ENCODE data around the gene TMEM132C.

The TMEM132C gene

DNA sequence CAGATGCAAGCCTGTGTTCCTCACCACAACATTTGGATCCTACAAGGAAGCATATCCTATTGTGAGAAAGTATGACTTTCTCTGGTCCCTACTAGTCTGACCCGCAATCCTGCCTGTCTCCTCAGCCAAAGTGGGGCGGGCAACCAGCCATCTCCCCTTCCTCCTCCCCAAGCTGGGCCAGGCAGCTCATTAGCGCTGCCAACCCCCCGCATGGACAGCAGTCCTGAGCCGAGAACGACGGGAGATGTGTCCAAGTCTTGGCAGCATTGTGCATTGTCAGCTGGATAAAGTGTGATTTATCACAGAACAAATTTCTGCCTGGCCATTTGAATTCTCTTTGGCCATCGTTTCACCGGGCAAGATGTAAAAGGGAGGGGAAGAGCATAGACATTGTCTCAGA lies 417.4 kb downstream of the TMEM132C start:
- Histone ChIP-seq H3F3A (ENCODE audit: insufficient read depth) (no peaks in the 10 kb centered on the region), H3K27ac (ENCODE audit: low read depth, low read length) (no peak overlapping the region), H3K9me3 (ENCODE audit: insufficient read depth, low read length) (no peaks in the 10 kb centered on the region), H3K79me2 (ENCODE audit: insufficient read depth, low read length) (no peaks in the 10 kb centered on the region), H3K9ac (ENCODE audit: low read length) (no peak overlapping the region), H3K9me2 (replicated peaks; ENCODE audit: insufficient read depth, low read length) (no peaks in the 10 kb centered on the region), H2AFZ (ENCODE audit: low read depth, low read length, severe bottlenecking) (no peak overlapping the region), H4K20me1 (ENCODE audit: low read depth, low read length) (no peaks in the 10 kb centered on the region), H3K36me3 (ENCODE audit: low read length) (no peaks in the 10 kb centered on the region), H3K4me3 (ENCODE audit: insufficient read depth, low read length, poor library complexity, severe bottlenecking) (no peak overlapping the region), H3K4me2 (ENCODE audit: low read depth, low read length, poor library complexity, severe bottlenecking) (no peak overlapping the region), H3K27me3 (ENCODE audit: low read length) (no peaks in the 10 kb centered on the region)
- TF ChIP-seq EZH2phosphoT487 (conservative IDR thresholded peaks at IDR 0.05; ENCODE audit: low read length): no peak
- TF ChIP-seq, protein P1, sequence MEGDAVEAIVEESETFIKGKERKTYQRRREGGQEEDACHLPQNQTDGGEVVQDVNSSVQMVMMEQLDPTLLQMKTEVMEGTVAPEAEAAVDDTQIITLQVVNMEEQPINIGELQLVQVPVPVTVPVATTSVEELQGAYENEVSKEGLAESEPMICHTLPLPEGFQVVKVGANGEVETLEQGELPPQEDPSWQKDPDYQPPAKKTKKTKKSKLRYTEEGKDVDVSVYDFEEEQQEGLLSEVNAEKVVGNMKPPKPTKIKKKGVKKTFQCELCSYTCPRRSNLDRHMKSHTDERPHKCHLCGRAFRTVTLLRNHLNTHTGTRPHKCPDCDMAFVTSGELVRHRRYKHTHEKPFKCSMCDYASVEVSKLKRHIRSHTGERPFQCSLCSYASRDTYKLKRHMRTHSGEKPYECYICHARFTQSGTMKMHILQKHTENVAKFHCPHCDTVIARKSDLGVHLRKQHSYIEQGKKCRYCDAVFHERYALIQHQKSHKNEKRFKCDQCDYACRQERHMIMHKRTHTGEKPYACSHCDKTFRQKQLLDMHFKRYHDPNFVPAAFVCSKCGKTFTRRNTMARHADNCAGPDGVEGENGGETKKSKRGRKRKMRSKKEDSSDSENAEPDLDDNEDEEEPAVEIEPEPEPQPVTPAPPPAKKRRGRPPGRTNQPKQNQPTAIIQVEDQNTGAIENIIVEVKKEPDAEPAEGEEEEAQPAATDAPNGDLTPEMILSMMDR (IDR thresholded peaks at IDR 0.05; ENCODE audit: insufficient read depth, low read length, poor library complexity, severe bottlenecking): no peak

DNA sequence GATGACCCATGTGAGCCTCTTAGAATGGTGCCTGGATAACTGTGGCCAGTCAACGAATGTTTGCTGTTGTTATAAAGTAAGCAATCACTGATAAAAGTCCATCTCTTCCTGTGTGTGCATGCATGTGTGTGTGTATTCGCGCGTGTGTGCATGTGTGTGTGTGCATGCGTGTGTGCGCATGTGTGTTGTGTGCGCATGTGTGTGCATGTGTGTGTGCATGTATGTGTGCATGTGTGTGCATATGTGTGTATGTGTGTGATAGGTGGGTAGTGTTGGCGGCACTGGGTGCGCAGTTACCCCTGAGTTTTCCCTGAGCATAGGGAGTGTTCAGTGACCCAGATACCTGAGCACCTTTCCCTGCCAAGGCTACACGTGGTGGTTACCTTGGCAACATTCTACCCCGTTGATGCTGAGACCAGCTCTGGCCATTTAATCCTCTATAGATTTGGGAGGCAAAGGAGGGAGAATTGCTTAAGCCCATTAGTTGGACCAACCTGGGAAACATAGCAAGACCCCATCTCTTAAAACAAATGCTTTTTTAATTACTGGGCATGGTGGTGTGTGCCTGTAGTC lies 419.0 kb downstream of the TMEM132C start:
- H2AFZ ChIP-seq (ENCODE audit: low read depth, low read length, severe bottlenecking): no peak overlapping the region
- no peaks in the 10 kb centered on the region for H3K27me3 ChIP-seq (ENCODE audit: low read length)
- no peaks in the 10 kb centered on the region for H3K9me2 ChIP-seq (replicated peaks; ENCODE audit: insufficient read depth, low read length)
- H3K9ac ChIP-seq (ENCODE audit: low read length): no peak overlapping the region
- H3K79me2 ChIP-seq (ENCODE audit: insufficient read depth, low read length): no peaks in the 10 kb centered on the region
- TF ChIP-seq, protein P1 (IDR thresholded peaks at IDR 0.05; ENCODE audit: insufficient read depth, low read length, poor library complexity, severe bottlenecking): no peak
- TF ChIP-seq EZH2phosphoT487 (conservative IDR thresholded peaks at IDR 0.05; ENCODE audit: low read length): no peak
- H3K4me2 ChIP-seq (ENCODE audit: low read depth, low read length, poor library complexity, severe bottlenecking): no peak overlapping the region
- no peaks in the 10 kb centered on the region for H3F3A ChIP-seq (ENCODE audit: insufficient read depth)
- H3K27ac ChIP-seq (ENCODE audit: low read depth, low read length): no peak overlapping the region
- no peak overlapping the region for H3K4me3 ChIP-seq (ENCODE audit: insufficient read depth, low read length, poor library complexity, severe bottlenecking)
- H3K36me3 ChIP-seq (ENCODE audit: low read length): no peaks in the 10 kb centered on the region
- H4K20me1 ChIP-seq (ENCODE audit: low read depth, low read length): no peaks in the 10 kb centered on the region
- no peaks in the 10 kb centered on the region for H3K9me3 ChIP-seq (ENCODE audit: insufficient read depth, low read length)

DNA sequence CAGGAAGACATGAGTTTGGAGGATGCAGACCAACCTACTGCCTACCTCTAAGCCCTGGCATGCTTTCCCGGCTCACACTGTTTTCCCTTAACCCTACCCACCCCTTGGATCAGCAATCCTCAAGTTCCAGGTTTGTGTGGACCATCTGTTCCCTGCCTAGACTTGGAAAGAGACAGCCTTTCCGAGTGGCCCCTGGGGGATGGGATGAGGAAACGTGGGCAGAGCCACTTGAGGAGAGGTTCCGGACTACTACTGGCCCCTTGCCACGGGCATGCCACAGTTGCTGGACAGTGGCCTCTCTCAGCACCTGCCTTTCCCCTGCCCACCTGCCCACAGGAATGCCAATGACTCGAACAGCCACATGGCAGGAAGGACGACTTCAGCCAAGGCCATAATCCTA lies 420.9 kb downstream of the TMEM132C start:
- no peak overlapping the region for H2AFZ ChIP-seq (ENCODE audit: low read depth, low read length, severe bottlenecking)
- TF ChIP-seq EZH2phosphoT487 (conservative IDR thresholded peaks at IDR 0.05; ENCODE audit: low read length): no peak
- TF ChIP-seq, protein P1 (IDR thresholded peaks at IDR 0.05; ENCODE audit: insufficient read depth, low read length, poor library complexity, severe bottlenecking): no peak
- no peaks in the 10 kb centered on the region for H3K27me3 ChIP-seq (ENCODE audit: low read length)
- no peaks in the 10 kb centered on the region for H3F3A ChIP-seq (ENCODE audit: insufficient read depth)
- no peak overlapping the region for H3K27ac ChIP-seq (ENCODE audit: low read depth, low read length)
- no peaks in the 10 kb centered on the region for H4K20me1 ChIP-seq (ENCODE audit: low read depth, low read length)
- no peak overlapping the region for H3K4me3 ChIP-seq (ENCODE audit: insufficient read depth, low read length, poor library complexity, severe bottlenecking)
- no peaks in the 10 kb centered on the region for H3K79me2 ChIP-seq (ENCODE audit: insufficient read depth, low read length)
- no peaks in the 10 kb centered on the region for H3K9me3 ChIP-seq (ENCODE audit: insufficient read depth, low read length)
- H3K9ac ChIP-seq (ENCODE audit: low read length): no peak overlapping the region
- H3K9me2 ChIP-seq (replicated peaks; ENCODE audit: insufficient read depth, low read length): no peaks in the 10 kb centered on the region
- H3K4me2 ChIP-seq (ENCODE audit: low read depth, low read length, poor library complexity, severe bottlenecking): no peak overlapping the region
- H3K36me3 ChIP-seq (ENCODE audit: low read length): no peaks in the 10 kb centered on the region
